ENCODE results near the gene ODAPH. TPM values are rescaled to one million over a fixed set of nuclear protein-coding genes. Genes with fewer than 3 reads are reported as not detected.

Gene ODAPH
- total RNA-seq, 1 donor from 2014 or later: not detected

DNA sequence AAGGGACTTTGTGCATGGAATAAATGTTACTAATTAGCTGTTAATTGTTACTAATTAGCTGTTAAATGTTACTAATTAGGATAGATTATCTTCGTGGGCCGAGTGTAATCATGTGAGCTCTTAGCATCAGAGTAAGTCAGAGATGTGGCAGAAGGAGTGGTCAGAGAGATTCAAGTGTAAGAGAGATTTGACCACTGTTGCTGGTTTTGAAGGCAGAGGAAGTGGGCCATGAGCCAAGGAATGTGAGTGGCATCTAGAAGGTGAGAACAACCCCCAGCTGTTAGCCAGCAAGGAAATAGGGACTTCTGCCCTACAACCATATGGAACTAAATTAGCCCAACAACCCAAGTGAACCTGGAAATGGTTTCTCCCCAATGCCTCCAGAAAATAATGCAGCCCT lies 28.2 kb downstream of the ODAPH start:
- H3K4me3 ChIP-seq: no peak overlapping the region

DNA sequence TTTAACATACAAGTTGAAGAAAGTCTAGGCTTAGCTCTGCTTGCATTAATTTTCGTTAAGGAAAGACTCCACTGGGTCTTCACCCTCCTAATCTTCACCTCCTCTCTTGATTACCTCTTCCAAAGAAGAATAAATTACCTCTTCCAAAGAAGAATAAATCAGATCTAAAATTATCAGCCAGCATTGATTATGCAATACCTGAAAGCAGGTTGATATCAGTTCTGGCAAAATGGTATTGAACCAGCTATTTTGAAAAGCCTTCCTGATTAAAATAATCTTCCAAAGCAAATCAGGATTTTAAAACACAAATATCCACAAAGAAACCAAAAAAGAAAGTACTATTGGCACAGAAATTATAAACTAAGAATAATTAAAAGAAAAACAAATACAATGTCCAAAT lies 37.5 kb downstream of the ODAPH start:
- Histone ChIP-seq H3K4me3 (no peak overlapping the region), H3K4me1 (no peaks in the 10 kb centered on the region), H3K27ac (no peak overlapping the region), H3K27me3 (ENCODE audit: low read depth) (no peaks in the 10 kb centered on the region), H3K9me3 (no peaks in the 10 kb centered on the region), H3K36me3 (no peaks in the 10 kb centered on the region)
- intact Hi-C loops (cut with DNase I): no loop called here
- TF ChIP-seq, protein P1, sequence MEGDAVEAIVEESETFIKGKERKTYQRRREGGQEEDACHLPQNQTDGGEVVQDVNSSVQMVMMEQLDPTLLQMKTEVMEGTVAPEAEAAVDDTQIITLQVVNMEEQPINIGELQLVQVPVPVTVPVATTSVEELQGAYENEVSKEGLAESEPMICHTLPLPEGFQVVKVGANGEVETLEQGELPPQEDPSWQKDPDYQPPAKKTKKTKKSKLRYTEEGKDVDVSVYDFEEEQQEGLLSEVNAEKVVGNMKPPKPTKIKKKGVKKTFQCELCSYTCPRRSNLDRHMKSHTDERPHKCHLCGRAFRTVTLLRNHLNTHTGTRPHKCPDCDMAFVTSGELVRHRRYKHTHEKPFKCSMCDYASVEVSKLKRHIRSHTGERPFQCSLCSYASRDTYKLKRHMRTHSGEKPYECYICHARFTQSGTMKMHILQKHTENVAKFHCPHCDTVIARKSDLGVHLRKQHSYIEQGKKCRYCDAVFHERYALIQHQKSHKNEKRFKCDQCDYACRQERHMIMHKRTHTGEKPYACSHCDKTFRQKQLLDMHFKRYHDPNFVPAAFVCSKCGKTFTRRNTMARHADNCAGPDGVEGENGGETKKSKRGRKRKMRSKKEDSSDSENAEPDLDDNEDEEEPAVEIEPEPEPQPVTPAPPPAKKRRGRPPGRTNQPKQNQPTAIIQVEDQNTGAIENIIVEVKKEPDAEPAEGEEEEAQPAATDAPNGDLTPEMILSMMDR (IDR thresholded peaks at IDR 0.05): no peak
- ATAC-seq (no peak), DNase-seq (no peak)

More for the DNA sequence above, 28.2 kb downstream of the ODAPH start:
- ATAC-seq (no peak), DNase-seq (no peak)
- H3K4me1 ChIP-seq: no peaks in the 10 kb centered on the region
- no peaks in the 10 kb centered on the region for H3K27me3 ChIP-seq (ENCODE audit: low read depth)
- H3K9me3 ChIP-seq: no peaks in the 10 kb centered on the region
- intact Hi-C loops (cut with DNase I): no loop called here
- no peak overlapping the region for H3K27ac ChIP-seq
- TF ChIP-seq, protein P1 (IDR thresholded peaks at IDR 0.05): no peak
- H3K36me3 ChIP-seq: no peaks in the 10 kb centered on the region

DNA sequence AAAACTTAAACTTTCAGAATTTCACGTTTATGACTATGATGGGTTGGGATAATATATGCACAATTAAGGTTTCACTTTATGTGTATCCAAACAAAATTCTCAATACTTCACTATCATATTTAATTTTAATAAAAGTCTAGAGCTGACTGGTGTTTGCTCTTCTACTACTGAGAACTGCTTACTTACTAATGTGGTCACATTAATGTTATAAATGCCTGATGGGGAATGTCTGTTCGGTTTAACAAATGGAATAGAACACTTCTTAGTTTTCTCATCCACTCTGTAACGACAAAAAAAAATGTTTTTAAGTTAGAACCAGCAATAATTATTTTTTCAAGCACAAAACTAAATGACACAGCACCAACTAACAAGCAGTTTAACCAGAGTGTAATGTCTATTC lies 40.2 kb downstream of the ODAPH start:
- intact Hi-C loops (cut with DNase I): no loop called here
- Histone ChIP-seq H3K36me3 (no peaks in the 10 kb centered on the region), H3K4me1 (no peaks in the 10 kb centered on the region), H3K27ac (no peak overlapping the region), H3K9me3 (no peaks in the 10 kb centered on the region), H3K4me3 (no peak overlapping the region), H3K27me3 (ENCODE audit: low read depth) (no peaks in the 10 kb centered on the region)
- DNase-seq: no peak
- TF ChIP-seq, protein P1 (IDR thresholded peaks at IDR 0.05): no peak
- ATAC-seq: no peak

DNA sequence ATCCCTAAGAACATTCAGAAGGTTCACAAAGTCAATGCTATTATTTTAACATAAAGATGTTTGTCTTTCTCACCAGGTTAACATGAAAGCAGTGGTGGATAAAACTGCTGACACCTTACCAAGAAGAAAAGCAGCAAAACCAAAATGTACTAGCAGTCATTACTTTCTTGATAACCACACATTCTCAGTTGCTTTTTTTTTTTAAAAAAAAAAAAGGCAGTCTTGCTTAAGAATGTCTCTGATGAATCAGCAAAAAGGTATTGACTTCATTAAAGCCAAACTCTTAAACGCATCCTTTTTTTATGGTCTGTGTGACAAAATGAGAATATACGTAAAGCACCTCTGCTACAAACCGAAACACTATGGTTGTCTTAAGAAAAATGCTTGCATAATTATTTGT lies 42.5 kb downstream of the ODAPH start:
- no peak for DNase-seq
- TF ChIP-seq, protein P1 (IDR thresholded peaks at IDR 0.05): no peak
- Histone ChIP-seq H3K4me3 (no peak overlapping the region), H3K27ac (no peak overlapping the region), H3K36me3 (no peaks in the 10 kb centered on the region), H3K27me3 (ENCODE audit: low read depth) (no peaks in the 10 kb centered on the region), H3K9me3 (no peaks in the 10 kb centered on the region), H3K4me1 (no peaks in the 10 kb centered on the region)
- intact Hi-C loops (cut with DNase I): no loop called here
- ATAC-seq: no peak

DNA sequence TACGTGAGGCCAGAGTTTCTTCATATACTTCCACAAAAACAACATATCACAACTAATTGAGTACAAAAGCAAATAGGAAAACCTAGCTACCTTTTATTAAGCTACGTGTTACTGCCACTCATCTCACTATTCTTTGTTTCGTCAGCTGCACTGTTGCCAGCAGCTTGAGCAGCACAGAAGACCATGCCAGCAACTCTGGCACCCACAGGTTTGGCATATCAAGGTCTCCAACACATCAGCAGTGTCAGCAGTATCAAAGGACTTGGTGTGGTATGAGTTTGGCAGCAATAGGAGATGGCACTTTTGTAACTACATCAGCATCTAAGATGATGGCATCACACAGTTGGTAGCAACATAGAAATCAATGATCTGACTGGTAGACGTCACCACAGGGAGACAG lies 43.8 kb downstream of the ODAPH start:
- ATAC-seq: no peak
- no peak for DNase-seq
- Histone ChIP-seq H3K9me3 (no peaks in the 10 kb centered on the region), H3K27ac (no peak overlapping the region), H3K4me3 (no peak overlapping the region), H3K27me3 (ENCODE audit: low read depth) (no peaks in the 10 kb centered on the region), H3K36me3 (no peaks in the 10 kb centered on the region), H3K4me1 (no peaks in the 10 kb centered on the region)
- intact Hi-C loops (cut with DNase I): no loop called here
- TF ChIP-seq, protein P1 (IDR thresholded peaks at IDR 0.05): no peak

DNA sequence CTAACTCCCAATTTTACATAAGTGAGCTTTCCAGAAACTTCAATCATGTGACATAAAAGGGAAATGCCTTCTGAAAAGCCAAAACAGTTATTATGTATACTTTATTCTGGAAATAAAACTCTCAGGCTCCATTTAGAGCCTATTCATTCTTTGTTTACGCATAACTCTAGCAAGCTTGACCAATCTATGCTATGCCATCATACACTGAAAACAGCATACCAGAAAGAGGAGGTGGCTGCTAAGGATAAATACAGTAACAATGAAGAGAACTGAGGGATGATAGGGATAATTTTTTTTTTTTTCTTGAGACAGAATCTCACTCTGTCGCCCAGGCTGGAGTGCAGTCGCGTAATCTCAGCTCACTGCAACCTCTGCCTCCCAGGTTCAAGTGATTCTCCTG lies 50.1 kb downstream of the ODAPH start:
- Histone ChIP-seq H3K4me1 (no peaks in the 10 kb centered on the region), H3K4me3 (no peak overlapping the region), H3K27ac (no peak overlapping the region), H3K36me3 (no peaks in the 10 kb centered on the region), H3K9me3 (no peaks in the 10 kb centered on the region), H3K27me3 (ENCODE audit: low read depth) (no peaks in the 10 kb centered on the region)
- DNase-seq (no peak), ATAC-seq (no peak)
- intact Hi-C loops (cut with DNase I): no loop called here
- TF ChIP-seq, protein P1 (IDR thresholded peaks at IDR 0.05): no peak

Data from lower lobe of right lung (tissue), 2 donors.